ENCODE measurements around the gene ZDHHC22.

- no peak for TF ChIP-seq CTCF (tag by site-specific recombination; IDR thresholded peaks at IDR 0.05)
- TF ChIP-seq MEIS1 (CRISPR knock-in tag; IDR thresholded peaks at IDR 0.05; ENCODE audit: borderline replicate concordance), result no peak
- TF ChIP-seq SCRT2 (tag by site-specific recombination; IDR thresholded peaks at IDR 0.05), result no peak
- no peak for TF ChIP-seq ZNF121 (tag by site-specific recombination; IDR thresholded peaks at IDR 0.05)
- no peak for TF ChIP-seq ZNF350 (tag by site-specific recombination; IDR thresholded peaks at IDR 0.05)
- no peak for TF ChIP-seq TCF7L2 (IDR thresholded peaks at IDR 0.05; ENCODE audit: borderline replicate concordance, low read depth, low read length)
- TF ChIP-seq ZFP69B (tag by site-specific recombination; IDR thresholded peaks at IDR 0.05), result no peak
- no peak for TF ChIP-seq YY1 (tag by site-specific recombination; IDR thresholded peaks at IDR 0.05)
- TF ChIP-seq ZNF184 (tag by site-specific recombination; IDR thresholded peaks at IDR 0.05), result no peak
- no peak for TF ChIP-seq REST (tag by site-specific recombination; IDR thresholded peaks at IDR 0.05)
- TF ChIP-seq ZNF18 (tag by site-specific recombination; IDR thresholded peaks at IDR 0.05), result no peak
- no peak for TF ChIP-seq PATZ1 (tag by site-specific recombination; IDR thresholded peaks at IDR 0.05)
Observed at GRCh38 chr14:77103475-77103874, 38.1 kb downstream of the ZDHHC22 start.
